BJ (cell line): ENCODE results near the gene ESRRB. TPM values are rescaled to one million over a fixed set of nuclear protein-coding genes. Genes with fewer than 3 reads are reported as not detected.

Experiments
- CTCF ChIA-PET: fragments of 350-600 bp; formaldehyde crosslinking; extraction: SDS; loops from one replicate; lab custom pipeline; 2021; ENCODE audit warnings: antibody characterized with exemption, inconsistent platforms; lab: Yijun Ruan, JAX
- POLR2A ChIA-PET: fragments of 300-600 bp; sonication (Branson Sonifier 250); formaldehyde crosslinking; extraction: SDS; loops from one replicate; lab custom pipeline; 2021; ENCODE audit warnings: antibody characterized with exemption; lab: Charles Lee
- DNase-seq: peaks from one replicate; pipeline ENCODE4 v3.0.0-alpha.2; 2011; ENCODE audit warnings: low read depth
- H3K27me3 ChIP-seq: 2 replicates; pipeline ENCODE4 v1.6.0; 2011; ENCODE audit warnings: low read length; ENCODE audit not compliant: control insufficient read depth, insufficient read depth
- H3K36me3 ChIP-seq: 2 replicates; pipeline ENCODE4 v1.5.1; 2011; ENCODE audit warnings: low read length; ENCODE audit not compliant: control insufficient read depth, insufficient read depth
- H3K4me3 ChIP-seq: 2 replicates; pipeline ENCODE4 v1.5.1; 2011; ENCODE audit warnings: low read depth, mild to moderate bottlenecking, control low read depth, low read length
- CTCF ChIP-seq: IDR thresholded peaks from 2 replicates; pipeline ENCODE4 v1.5.1; 2011; ENCODE audit warnings: low read depth, mild to moderate bottlenecking, control low read depth, inconsistent platforms, low read length, moderate library complexity; ENCODE audit not compliant: insufficient read depth
- polyA plus RNA-seq: library from polyadenylated mRNA; depleted of rRNA; stranded (reverse); fragments of >200 nt; gene quantifications from 2 replicates; pipeline ENCODE4 v1.2.3, GENCODE V29; 2011

Gene ESRRB
- polyA plus RNA-seq, 1 experiment: not detected

GRCh38 chr14:76537906-76538647 is 162.1 kb downstream of the ESRRB start:
- DNase-seq: no peak
- POLR2A ChIA-PET: no interaction called here
- CTCF ChIA-PET: no interaction called here
- H3K36me3 ChIP-seq: no peaks in the 10 kb centered on the region
- TF ChIP-seq CTCF: no peak
- no peak overlapping the region for H3K4me3 ChIP-seq
- peaks cover 2% of the 10 kb centered on the region; the same call in 1 of the 2 replicates for H3K27me3 ChIP-seq

- ChIA-PET CTCF (no interaction called here), POLR2A (no interaction called here)
- Histone ChIP-seq H3K36me3 (no peaks in the 10 kb centered on the region), H3K4me3 (no peak overlapping the region), H3K27me3 (peaks cover 2% of the 10 kb centered on the region; the same call in 1 of the 2 replicates)
- no peak for TF ChIP-seq CTCF
- no peak for DNase-seq
These were observed 162.7 kb downstream of the ESRRB start for GRCh38 chr14:76538648-76539008.

- ChIA-PET POLR2A (no interaction called here), CTCF (no interaction called here)
- H3K36me3 ChIP-seq: no peaks in the 10 kb centered on the region
- peaks cover 2% of the 10 kb centered on the region; the same call in 1 of the 2 replicates for H3K27me3 ChIP-seq
- H3K4me3 ChIP-seq: no peak overlapping the region
- no peak for DNase-seq
- no peak for TF ChIP-seq CTCF
These were observed 163.2 kb downstream of the ESRRB start for GRCh38 chr14:76539130-76539529.

- Histone ChIP-seq H3K4me3 (no peak overlapping the region), H3K36me3 (no peaks in the 10 kb centered on the region), H3K27me3 (peaks cover 2% of the 10 kb centered on the region; the same call in 1 of the 2 replicates)
- ChIA-PET POLR2A (no interaction called here), CTCF (no interaction called here)
- DNase-seq: no peak
- no peak for TF ChIP-seq CTCF
These were observed 165.8 kb downstream of the ESRRB start for GRCh38 chr14:76541594-76542219.

- POLR2A ChIA-PET: no interaction called here
- H3K27me3 ChIP-seq: peaks cover 2% of the 10 kb centered on the region; the same call in 1 of the 2 replicates
- H3K4me3 ChIP-seq: no peak overlapping the region
- DNase-seq: no peak
- H3K36me3 ChIP-seq: no peaks in the 10 kb centered on the region
- TF ChIP-seq CTCF: peak; percentile 39
- CTCF ChIA-PET: no interaction called here
These were observed 170.7 kb downstream of the ESRRB start for GRCh38 chr14:76546426-76547221.
